IMR-90 (cell line): Measurements from ENCODE around the gene SH3TC1. TPM values are rescaled to one million over a fixed set of nuclear protein-coding genes. Genes with fewer than 3 reads are reported as not detected.

Experiments used
- ATAC-seq: fragments of 200-7000 bp; cut with Tn5 transposase; 2 replicates; pipeline ENCODE4 v1.9.1; 2020; ENCODE audit warnings: low read depth, mild to moderate bottlenecking, moderate library complexity
- BruUV-seq: library from RNA; stranded (reverse); fragments of 400-500 nt; replicated peaks from 2 replicates; lab custom pipeline; 2021; lab: Mats Ljungman, UMichigan
- CTCF ChIA-PET: fragments of 300-600 bp; formaldehyde crosslinking; extraction: SDS; loops from one replicate; lab custom pipeline; 2021; ENCODE audit warnings: antibody characterized with exemption; lab: Yijun Ruan, JAX
- POLR2A ChIA-PET: fragments of 300-600 bp; sonication (Branson Sonifier 250); formaldehyde crosslinking; loops from one replicate; lab custom pipeline; 2022; ENCODE audit warnings: antibody characterized with exemption; ENCODE audit not compliant: unreplicated experiment; lab: Charles Lee
- DNase-seq: peaks from one replicate; pipeline ENCODE4 v3.0.0; 2013
- H2AFZ ChIP-seq: replicated peaks from 2 replicates; pipeline ENCODE3; 2013; ENCODE audit warnings: low read length, mild to moderate bottlenecking; ENCODE audit not compliant: poor library complexity
- H2AK5ac ChIP-seq: 2 replicates; pipeline ENCODE4 v1.6.1; 2013; ENCODE audit warnings: low read depth, low read length, inconsistent platforms
- H2AK9ac ChIP-seq: replicated peaks from 2 replicates; pipeline ENCODE3; 2013; ENCODE audit warnings: mild to moderate bottlenecking, low read depth, low read length, moderate library complexity; ENCODE audit not compliant: poor library complexity
- H2BK120ac ChIP-seq: 2 replicates; pipeline ENCODE4 v1.6.1; 2013; ENCODE audit warnings: low read depth, low read length, inconsistent platforms
- H2BK15ac ChIP-seq: 3 replicates; pipeline ENCODE4 v1.6.1; 2013; ENCODE audit warnings: low read depth, low read length, inconsistent platforms
- H2BK20ac ChIP-seq: 2 replicates; pipeline ENCODE4 v1.6.1; 2013; ENCODE audit warnings: low read depth, mild to moderate bottlenecking, inconsistent platforms, low read length, moderate library complexity
- H2BK5ac ChIP-seq: 2 replicates; pipeline ENCODE4 v1.6.1; 2013; ENCODE audit warnings: mild to moderate bottlenecking, low read depth, low read length, inconsistent platforms; ENCODE audit not compliant: poor library complexity, severe bottlenecking
- H3K14ac ChIP-seq: replicated peaks from 2 replicates; pipeline ENCODE4 v1.6.1; 2013; ENCODE audit warnings: low read depth, low read length, inconsistent platforms
- H3K18ac ChIP-seq: 2 replicates; pipeline ENCODE4 v1.6.1; 2013; ENCODE audit warnings: low read depth, low read length, control low read depth
- H3K23ac ChIP-seq: 2 replicates; pipeline ENCODE4 v1.6.1; 2013; ENCODE audit warnings: low read depth, low read length, inconsistent platforms
- H3K27ac ChIP-seq: 2 replicates; pipeline ENCODE4 v1.5.1; 2013; ENCODE audit warnings: mild to moderate bottlenecking, control low read depth, low read length; ENCODE audit not compliant: insufficient read depth
- H3K27me3 ChIP-seq: 2 replicates; pipeline ENCODE4 v1.6.1; 2013; ENCODE audit warnings: low read length; ENCODE audit not compliant: control insufficient read depth, insufficient read depth
- H3K36me3 ChIP-seq: 2 replicates; pipeline ENCODE4 v1.6.1; 2013; ENCODE audit warnings: low read length, mixed read lengths; ENCODE audit not compliant: control insufficient read depth, insufficient read depth
- H3K4ac ChIP-seq: 2 replicates; pipeline ENCODE4 v1.6.1; 2013; ENCODE audit warnings: low read depth, low read length, inconsistent platforms
- H3K4me1 ChIP-seq: 2 replicates; pipeline ENCODE4 v1.6.1; 2013; ENCODE audit warnings: low read length, mixed read lengths; ENCODE audit not compliant: control insufficient read depth, insufficient read depth
- H3K4me2 ChIP-seq: 2 replicates; pipeline ENCODE4 v1.6.1; 2013; ENCODE audit warnings: low read depth, mild to moderate bottlenecking, control low read depth, low read length, moderate library complexity
- H3K4me3 ChIP-seq: 2 replicates; pipeline ENCODE4 v1.5.1; 2013; ENCODE audit warnings: low read depth, mild to moderate bottlenecking, control low read depth, low read length, moderate library complexity; ENCODE audit not compliant: insufficient read depth
- H3K56ac ChIP-seq: 2 replicates; pipeline ENCODE4 v1.6.1; 2013; ENCODE audit warnings: low read length, inconsistent platforms; ENCODE audit not compliant: insufficient read depth; ENCODE audit errors: extremely low read depth
- H3K79me1 ChIP-seq, 2 experiments: 2 replicates each; pipeline ENCODE4 v1.6.1; 2013; ENCODE audit warnings: low read length in 2 of 2, inconsistent platforms in 1 of 2, low read depth in 1 of 2
- H3K9ac ChIP-seq: 2 replicates; pipeline ENCODE4 v1.6.1; 2013; ENCODE audit warnings: low read depth, low read length, control low read depth
- H3K9me1 ChIP-seq: 2 replicates; pipeline ENCODE4 v1.6.1; 2013; ENCODE audit warnings: low read length, inconsistent platforms; ENCODE audit not compliant: insufficient read depth
- H3K9me3 ChIP-seq: 2 replicates; pipeline ENCODE4 v1.6.1; 2013; ENCODE audit warnings: low read length; ENCODE audit not compliant: control insufficient read depth, insufficient read depth
- H4K20me1 ChIP-seq: 2 replicates; pipeline ENCODE4 v1.6.1; 2013; ENCODE audit warnings: low read length, inconsistent platforms; ENCODE audit not compliant: insufficient read depth
- H4K5ac ChIP-seq: 2 replicates; pipeline ENCODE4 v1.6.1; 2013; ENCODE audit warnings: mild to moderate bottlenecking, low read depth, low read length, control low read depth
- H4K8ac ChIP-seq, 2 experiments: 2 replicates each; pipeline ENCODE4 v1.6.1; 2013; ENCODE audit warnings: low read depth in 2 of 2, low read length in 2 of 2, control low read depth in 1 of 2, inconsistent platforms in 1 of 2
- H4K91ac ChIP-seq: 2 replicates; pipeline ENCODE4 v1.6.1; 2013; ENCODE audit warnings: low read depth, low read length, inconsistent platforms; ENCODE audit not compliant: insufficient read depth
- ELK1 ChIP-seq: fragments of 150-350 bp; IDR thresholded peaks from 2 replicates; pipeline ENCODE4 v1.6.1; 2016; ENCODE audit warnings: low read depth, mild to moderate bottlenecking, low read length, moderate library complexity, borderline replicate concordance
- WGBS, 2 experiments: methylation state at CpG; one replicate each; pipeline versions ENCODE4 v1.1.5 to v1.1.7; 2013; ENCODE audit warnings: missing lambda C conversion rate in 2 of 2; ENCODE audit not compliant: insufficient read length in 1 of 2; ENCODE audit errors: extremely low coverage in 2 of 2; 5-methylcytosine and 5-hydroxymethylcytosine counted together
- dilution Hi-C: fragments of 300-500 bp; cut with HindIII; formaldehyde crosslinking; loops from one replicate; pipeline ENCODE4 v1.14.3; 2018; ENCODE audit warnings: low sequenced_read_pairs; ENCODE audit not compliant: unreplicated experiment
- in situ Hi-C: fragments of 300-500 bp; cut with MboI; formaldehyde crosslinking; loops from 3 replicates; pipeline ENCODE4 v1.14.3; 2019; ENCODE audit warnings: low sequenced_read_pairs, inconsistent platforms, mixed read lengths
- intact Hi-C: fragments of 100-400 bp; cut with micrococcal nuclease; formaldehyde crosslinking; loops from 2 replicates; pipeline ENCODE4 v1.10.0; 2022
- polyA plus RNA-seq, 3 experiments: library from polyadenylated mRNA; depleted of rRNA; stranded (reverse); fragments of >200 nt; gene quantifications; 2 replicates each; pipeline ENCODE4 v1.2.3, GENCODE V29; 2012; ENCODE audit warnings: low replicate concordance in 1 of 3
- total RNA-seq: library from RNA; depleted of rRNA; stranded (reverse); fragments of >200 nt; gene quantifications from 2 replicates; pipeline ENCODE4 v1.2.3, GENCODE V29; 2012

The SH3TC1 gene
- total and polyA plus RNA-seq, 2 of the 4 experiments (the other 2 are of a cell fraction): 1.6 to 2.2 TPM

DNA sequence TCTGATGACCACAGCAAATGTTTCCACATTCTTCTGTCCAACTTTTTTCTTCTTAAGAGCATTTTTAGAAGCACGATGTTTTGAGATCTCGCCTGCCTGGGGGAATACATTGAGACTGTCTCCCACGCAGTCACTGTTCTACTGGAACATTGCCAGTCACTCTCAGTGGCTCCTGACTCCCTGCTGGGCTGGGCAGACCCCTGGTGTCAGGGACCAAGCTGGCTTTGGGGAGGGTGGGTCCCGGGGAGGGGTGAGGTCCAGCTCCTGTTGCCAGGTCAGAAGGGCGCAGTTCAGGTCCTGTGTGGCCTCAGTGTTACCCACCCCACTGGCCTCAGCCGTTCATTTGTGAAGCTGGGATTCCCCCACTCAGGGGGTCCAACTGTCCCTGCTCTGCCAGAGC, 21.5 kb upstream of the SH3TC1 start:
- no peak overlapping the region for H4K5ac ChIP-seq
- H2BK15ac ChIP-seq: no peak overlapping the region
- no peak overlapping the region for H3K27ac ChIP-seq
- no peak overlapping the region for H2AK9ac ChIP-seq
- no peak overlapping the region for H3K4me2 ChIP-seq
- dilution Hi-C loops: no loop called here
- no peaks in the 10 kb centered on the region for H3K36me3 ChIP-seq
- no peak overlapping the region for H3K4me3 ChIP-seq
- H3K9ac ChIP-seq: no peak overlapping the region
- BruUV-seq: no TSS peak
- peaks cover 6% of the 10 kb centered on the region for H3K9me1 ChIP-seq
- H3K4me1 ChIP-seq: peaks cover 2% of the 10 kb centered on the region; the same call in 1 of the 2 replicates
- TF ChIP-seq ELK1: no peak
- intact Hi-C loops: loop anchor here (1.0 to 5.0 kb wide), 4 partner anchors 40 to 226 kb away; no protein-coding TSS in a partner anchor
- in situ Hi-C loops: loop anchor here (5.0 kb wide), 1 partner anchor 225 kb away; no protein-coding TSS in a partner anchor
- no peak overlapping the region for H4K8ac ChIP-seq
- no peaks in the 10 kb centered on the region for H3K9me3 ChIP-seq
- no peak overlapping the region for H2BK20ac ChIP-seq
- H3K14ac ChIP-seq: no peak overlapping the region
- DNase-seq (no peak), ATAC-seq (no peak)
- H3K18ac ChIP-seq: no peak overlapping the region
- H3K56ac ChIP-seq: no peak overlapping the region
- H2AFZ ChIP-seq: no peak overlapping the region
- H2BK120ac ChIP-seq: no peak overlapping the region
- WGBS, 2 experiments: 80% methylated on average over 1 of the region's 6 CpGs; no CpG with 5 or more reads in 1 of the 2 experiments
- H3K23ac ChIP-seq: no peak overlapping the region
- no peak overlapping the region for H4K91ac ChIP-seq
- CTCF ChIA-PET: interaction anchor here (0.5 to 1.8 kb wide), 19 partner anchors 11 to 337 kb away, joined by 3 to 15 read pairs (median 4); partner anchors contain the start of genes ABLIM2 and SH3TC1
- peaks cover 6% of the 10 kb centered on the region; the same call in 1 of the 2 replicates for H4K20me1 ChIP-seq
- H2BK5ac ChIP-seq: no peak overlapping the region
- no peak overlapping the region for H2AK5ac ChIP-seq
- no peaks in the 10 kb centered on the region for H3K79me1 ChIP-seq
- peaks cover 31% of the 10 kb centered on the region; the same call in 1 of the 2 replicates for H3K27me3 ChIP-seq
- POLR2A ChIA-PET: no interaction called here
- H3K4ac ChIP-seq: no peak overlapping the region
